Memory B cell (primary cell): ENCODE results near the gene WDR83.
"Not testable (repeated sequence)": the region's sequence is repeated elsewhere in the genome, so short reads cannot be mapped to it uniquely, and the experiment has no call there.

Experiments used
- ATAC-seq: fragments of 150-1000 bp; cut with Tn5 transposase; 2 replicates; pipeline ENCODE4 v1.10.0; 2021; ENCODE audit warnings: low read depth, mild to moderate bottlenecking, moderate library complexity
- DNase-seq, 2 donors: peaks; one replicate each; pipeline ENCODE4 v3.0.0; 2022; ENCODE audit warnings: low spot score in 2 of 2
- H3K27ac Mint-ChIP-seq: one replicate; pipeline ENCODE4 v1.8.0; 2022; ENCODE audit warnings: mild to moderate bottlenecking, moderate library complexity, mixed read lengths
- H3K27me3 Mint-ChIP-seq: one replicate; pipeline ENCODE4 v1.8.0; 2022; ENCODE audit warnings: mixed read lengths
- H3K36me3 Mint-ChIP-seq: one replicate; pipeline ENCODE4 v1.8.0; 2022; ENCODE audit warnings: mild to moderate bottlenecking, mixed read lengths
- H3K4me1 Mint-ChIP-seq: one replicate; pipeline ENCODE4 v1.8.0; 2022; ENCODE audit warnings: mixed read lengths
- H3K4me3 Mint-ChIP-seq: one replicate; pipeline ENCODE4 v1.8.0; 2022; ENCODE audit warnings: mild to moderate bottlenecking, moderate library complexity, mixed read lengths
- H3K9me3 Mint-ChIP-seq: one replicate; pipeline ENCODE4 v1.8.0; 2022; ENCODE audit warnings: mixed read lengths

WDR83 gene

GRCh38 chr19:12703046-12703445 lies 36.4 kb downstream of the WDR83 start:
- H3K9me3 Mint-ChIP-seq, result no peaks in the 10 kb centered on the region
- H3K4me1 Mint-ChIP-seq, result no peaks in the 10 kb centered on the region
- H3K36me3 Mint-ChIP-seq, result peaks cover 23% of the 10 kb centered on the region
- H3K4me3 Mint-ChIP-seq, result no peak overlapping the region
- no peaks in the 10 kb centered on the region for H3K27me3 Mint-ChIP-seq
- no peak for DNase-seq
- no peak overlapping the region for H3K27ac Mint-ChIP-seq
- ATAC-seq, result no peak

GRCh38 chr19:12705169-12705568 lies 38.6 kb downstream of the WDR83 start:
- H3K36me3 Mint-ChIP-seq, result peaks cover 23% of the 10 kb centered on the region
- no peaks in the 10 kb centered on the region for H3K9me3 Mint-ChIP-seq
- no peaks in the 10 kb centered on the region for H3K27me3 Mint-ChIP-seq
- H3K4me3 Mint-ChIP-seq, result no peak overlapping the region
- H3K27ac Mint-ChIP-seq, result no peak overlapping the region
- no peaks in the 10 kb centered on the region for H3K4me1 Mint-ChIP-seq
- no peak for ATAC-seq
- no peak for DNase-seq

- H3K27ac Mint-ChIP-seq, result no peak overlapping the region
- ATAC-seq (no peak), DNase-seq (no peak)
These were observed 39.2 kb downstream of the WDR83 start for GRCh38 chr19:12705654-12706331.

GRCh38 chr19:12706332-12706718 lies 39.7 kb downstream of the WDR83 start:
- Mint-ChIP-seq H3K27ac (no peak overlapping the region), H3K36me3 (peaks cover 24% of the 10 kb centered on the region), H3K4me3 (no peak overlapping the region), H3K4me1 (no peaks in the 10 kb centered on the region), H3K27me3 (no peaks in the 10 kb centered on the region), H3K9me3 (no peaks in the 10 kb centered on the region)
- DNase-seq (no peak), ATAC-seq (no peak)

More at GRCh38 chr19:12705654-12706331, 39.2 kb downstream of the WDR83 start:
- peaks cover 25% of the 10 kb centered on the region for H3K36me3 Mint-ChIP-seq
- no peaks in the 10 kb centered on the region for H3K4me1 Mint-ChIP-seq
- H3K27me3 Mint-ChIP-seq, result no peaks in the 10 kb centered on the region
- no peaks in the 10 kb centered on the region for H3K9me3 Mint-ChIP-seq
- no peak overlapping the region for H3K4me3 Mint-ChIP-seq

GRCh38 chr19:12708641-12709040 lies 42.0 kb downstream of the WDR83 start:
- H3K4me1 Mint-ChIP-seq, result peaks cover 2% of the 10 kb centered on the region
- no peak overlapping the region for H3K27ac Mint-ChIP-seq
- peaks cover 21% of the 10 kb centered on the region for H3K36me3 Mint-ChIP-seq
- H3K9me3 Mint-ChIP-seq, result no peaks in the 10 kb centered on the region
- H3K4me3 Mint-ChIP-seq, result no peak overlapping the region
- no peaks in the 10 kb centered on the region for H3K27me3 Mint-ChIP-seq
- ATAC-seq (no peak), DNase-seq (no peak)

GRCh38 chr19:12711187-12711586 lies 44.6 kb downstream of the WDR83 start:
- Mint-ChIP-seq H3K27me3 (no peaks in the 10 kb centered on the region), H3K4me1 (peaks cover 2% of the 10 kb centered on the region), H3K9me3 (no peaks in the 10 kb centered on the region), H3K36me3 (peaks cover 15% of the 10 kb centered on the region), H3K4me3 (no peak overlapping the region), H3K27ac (no peak overlapping the region)
- DNase-seq, result no peak
- no peak for ATAC-seq

GRCh38 chr19:12712077-12712476 lies 45.5 kb downstream of the WDR83 start:
- not testable (repeated sequence) for ATAC-seq, H3K4me3 Mint-ChIP-seq, H3K9me3 Mint-ChIP-seq, DNase-seq, H3K27me3 Mint-ChIP-seq, H3K27ac Mint-ChIP-seq, H3K4me1 Mint-ChIP-seq
- H3K36me3 Mint-ChIP-seq, result peaks cover 14% of the 10 kb centered on the region

GRCh38 chr19:12713304-12713703 lies 46.7 kb downstream of the WDR83 start:
- DNase-seq, H3K27me3 Mint-ChIP-seq, H3K4me3 Mint-ChIP-seq, ATAC-seq, H3K27ac Mint-ChIP-seq, H3K9me3 Mint-ChIP-seq, H3K4me1 Mint-ChIP-seq: not testable (repeated sequence)
- peaks cover 14% of the 10 kb centered on the region for H3K36me3 Mint-ChIP-seq

- Mint-ChIP-seq H3K4me3 (no peak overlapping the region), H3K27ac (no peak overlapping the region), H3K9me3 (no peaks in the 10 kb centered on the region), H3K36me3 (peaks cover 17% of the 10 kb centered on the region), H3K27me3 (no peaks in the 10 kb centered on the region), H3K4me1 (peaks cover 14% of the 10 kb centered on the region)
- ATAC-seq, result no peak
- DNase-seq, result no peak
These were observed 48.5 kb downstream of the WDR83 start for GRCh38 chr19:12715102-12715501.

GRCh38 chr19:12715929-12716328 lies 49.3 kb downstream of the WDR83 start:
- no peak overlapping the region for H3K4me3 Mint-ChIP-seq
- H3K27ac Mint-ChIP-seq, result no peak overlapping the region
- no peak for ATAC-seq
- DNase-seq, result no peak
- H3K9me3 Mint-ChIP-seq, result no peaks in the 10 kb centered on the region
- H3K36me3 Mint-ChIP-seq, result peaks cover 14% of the 10 kb centered on the region
- H3K27me3 Mint-ChIP-seq, result no peaks in the 10 kb centered on the region
- peaks cover 17% of the 10 kb centered on the region for H3K4me1 Mint-ChIP-seq

GRCh38 chr19:12720296-12720695 lies 53.7 kb downstream of the WDR83 start:
- no peaks in the 10 kb centered on the region for H3K9me3 Mint-ChIP-seq
- H3K36me3 Mint-ChIP-seq, result peaks cover 3% of the 10 kb centered on the region
- peaks cover 40% of the 10 kb centered on the region for H3K4me1 Mint-ChIP-seq
- peak overlapping the region; percentile 63 for H3K4me3 Mint-ChIP-seq
- DNase-seq, result no peak
- no peaks in the 10 kb centered on the region for H3K27me3 Mint-ChIP-seq
- ATAC-seq, result no peak
- H3K27ac Mint-ChIP-seq, result no peak overlapping the region

- Mint-ChIP-seq H3K4me1 (peaks cover 40% of the 10 kb centered on the region), H3K27me3 (no peaks in the 10 kb centered on the region), H3K27ac (peak overlapping the region; percentile 91), H3K9me3 (no peaks in the 10 kb centered on the region), H3K36me3 (peaks cover 3% of the 10 kb centered on the region), H3K4me3 (peak overlapping the region; percentile 94)
- DNase-seq, result no peak
- no peak for ATAC-seq
These were observed 54.4 kb downstream of the WDR83 start for GRCh38 chr19:12720851-12721655.

- Mint-ChIP-seq H3K27ac (peak overlapping the region; percentile 91), H3K36me3 (peaks cover 3% of the 10 kb centered on the region), H3K4me1 (peaks cover 38% of the 10 kb centered on the region), H3K27me3 (no peaks in the 10 kb centered on the region), H3K9me3 (no peaks in the 10 kb centered on the region), H3K4me3 (peak overlapping the region; percentile 94)
- peak; percentile 53 for ATAC-seq
- DNase-seq, result peak in 1 of 2 donors; percentile 47
These were observed 55.3 kb downstream of the WDR83 start for GRCh38 chr19:12721656-12722565.
